ENCODE results near the gene ANKRD12. TPM values are rescaled to one million over a fixed set of nuclear protein-coding genes. Genes with fewer than 3 reads are reported as not detected.

Gene ANKRD12
- total RNA-seq, 1 experiment from 2014 or later = 43.4 TPM

DNA sequence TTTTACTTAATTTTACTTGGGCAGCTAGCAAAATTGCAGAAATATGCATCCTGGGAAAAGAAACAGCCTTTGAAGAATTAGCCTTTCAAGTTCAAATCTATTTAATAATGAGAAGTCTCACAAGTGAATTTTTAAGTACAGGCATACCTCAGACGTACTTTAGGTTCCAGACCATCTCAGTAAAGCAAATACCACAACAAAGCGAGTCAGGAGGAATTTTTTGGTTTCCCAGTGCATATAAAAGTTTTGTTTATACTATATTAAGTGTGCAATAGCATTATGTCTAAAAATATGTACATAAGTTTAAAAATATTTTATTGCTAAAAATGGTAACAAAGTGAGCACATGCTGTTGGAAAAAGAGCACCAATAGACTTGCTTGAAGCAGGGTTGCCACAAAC lies 147.2 kb downstream of the ANKRD12 start:
- no peak for TF ChIP-seq TEAD4 (CRISPR knock-in tag; IDR thresholded peaks at IDR 0.05)
- TF ChIP-seq, protein P1, sequence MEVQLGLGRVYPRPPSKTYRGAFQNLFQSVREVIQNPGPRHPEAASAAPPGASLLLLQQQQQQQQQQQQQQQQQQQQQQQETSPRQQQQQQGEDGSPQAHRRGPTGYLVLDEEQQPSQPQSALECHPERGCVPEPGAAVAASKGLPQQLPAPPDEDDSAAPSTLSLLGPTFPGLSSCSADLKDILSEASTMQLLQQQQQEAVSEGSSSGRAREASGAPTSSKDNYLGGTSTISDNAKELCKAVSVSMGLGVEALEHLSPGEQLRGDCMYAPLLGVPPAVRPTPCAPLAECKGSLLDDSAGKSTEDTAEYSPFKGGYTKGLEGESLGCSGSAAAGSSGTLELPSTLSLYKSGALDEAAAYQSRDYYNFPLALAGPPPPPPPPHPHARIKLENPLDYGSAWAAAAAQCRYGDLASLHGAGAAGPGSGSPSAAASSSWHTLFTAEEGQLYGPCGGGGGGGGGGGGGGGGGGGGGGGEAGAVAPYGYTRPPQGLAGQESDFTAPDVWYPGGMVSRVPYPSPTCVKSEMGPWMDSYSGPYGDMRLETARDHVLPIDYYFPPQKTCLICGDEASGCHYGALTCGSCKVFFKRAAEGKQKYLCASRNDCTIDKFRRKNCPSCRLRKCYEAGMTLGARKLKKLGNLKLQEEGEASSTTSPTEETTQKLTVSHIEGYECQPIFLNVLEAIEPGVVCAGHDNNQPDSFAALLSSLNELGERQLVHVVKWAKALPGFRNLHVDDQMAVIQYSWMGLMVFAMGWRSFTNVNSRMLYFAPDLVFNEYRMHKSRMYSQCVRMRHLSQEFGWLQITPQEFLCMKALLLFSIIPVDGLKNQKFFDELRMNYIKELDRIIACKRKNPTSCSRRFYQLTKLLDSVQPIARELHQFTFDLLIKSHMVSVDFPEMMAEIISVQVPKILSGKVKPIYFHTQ (CRISPR knock-in tag; IDR thresholded peaks at IDR 0.05) = no peak
- no peak for TF ChIP-seq ESRRA (CRISPR knock-in tag; IDR thresholded peaks at IDR 0.05; ENCODE audit: borderline replicate concordance)
- TF ChIP-seq, protein P2, sequence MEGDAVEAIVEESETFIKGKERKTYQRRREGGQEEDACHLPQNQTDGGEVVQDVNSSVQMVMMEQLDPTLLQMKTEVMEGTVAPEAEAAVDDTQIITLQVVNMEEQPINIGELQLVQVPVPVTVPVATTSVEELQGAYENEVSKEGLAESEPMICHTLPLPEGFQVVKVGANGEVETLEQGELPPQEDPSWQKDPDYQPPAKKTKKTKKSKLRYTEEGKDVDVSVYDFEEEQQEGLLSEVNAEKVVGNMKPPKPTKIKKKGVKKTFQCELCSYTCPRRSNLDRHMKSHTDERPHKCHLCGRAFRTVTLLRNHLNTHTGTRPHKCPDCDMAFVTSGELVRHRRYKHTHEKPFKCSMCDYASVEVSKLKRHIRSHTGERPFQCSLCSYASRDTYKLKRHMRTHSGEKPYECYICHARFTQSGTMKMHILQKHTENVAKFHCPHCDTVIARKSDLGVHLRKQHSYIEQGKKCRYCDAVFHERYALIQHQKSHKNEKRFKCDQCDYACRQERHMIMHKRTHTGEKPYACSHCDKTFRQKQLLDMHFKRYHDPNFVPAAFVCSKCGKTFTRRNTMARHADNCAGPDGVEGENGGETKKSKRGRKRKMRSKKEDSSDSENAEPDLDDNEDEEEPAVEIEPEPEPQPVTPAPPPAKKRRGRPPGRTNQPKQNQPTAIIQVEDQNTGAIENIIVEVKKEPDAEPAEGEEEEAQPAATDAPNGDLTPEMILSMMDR (IDR thresholded peaks at IDR 0.05) = no peak
- TF ChIP-seq, protein P3, sequence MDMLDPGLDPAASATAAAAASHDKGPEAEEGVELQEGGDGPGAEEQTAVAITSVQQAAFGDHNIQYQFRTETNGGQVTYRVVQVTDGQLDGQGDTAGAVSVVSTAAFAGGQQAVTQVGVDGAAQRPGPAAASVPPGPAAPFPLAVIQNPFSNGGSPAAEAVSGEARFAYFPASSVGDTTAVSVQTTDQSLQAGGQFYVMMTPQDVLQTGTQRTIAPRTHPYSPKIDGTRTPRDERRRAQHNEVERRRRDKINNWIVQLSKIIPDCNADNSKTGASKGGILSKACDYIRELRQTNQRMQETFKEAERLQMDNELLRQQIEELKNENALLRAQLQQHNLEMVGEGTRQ (CRISPR knock-in tag; IDR thresholded peaks at IDR 0.05) = no peak
- TF ChIP-seq, protein P4, sequence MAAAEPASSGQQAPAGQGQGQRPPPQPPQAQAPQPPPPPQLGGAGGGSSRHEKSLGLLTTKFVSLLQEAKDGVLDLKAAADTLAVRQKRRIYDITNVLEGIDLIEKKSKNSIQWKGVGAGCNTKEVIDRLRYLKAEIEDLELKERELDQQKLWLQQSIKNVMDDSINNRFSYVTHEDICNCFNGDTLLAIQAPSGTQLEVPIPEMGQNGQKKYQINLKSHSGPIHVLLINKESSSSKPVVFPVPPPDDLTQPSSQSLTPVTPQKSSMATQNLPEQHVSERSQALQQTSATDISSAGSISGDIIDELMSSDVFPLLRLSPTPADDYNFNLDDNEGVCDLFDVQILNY (CRISPR knock-in tag; IDR thresholded peaks at IDR 0.05) = no peak
- TF ChIP-seq ZNF219 (CRISPR knock-in tag; IDR thresholded peaks at IDR 0.05; ENCODE audit: borderline replicate concordance) = no peak
- TF ChIP-seq, protein P5, sequence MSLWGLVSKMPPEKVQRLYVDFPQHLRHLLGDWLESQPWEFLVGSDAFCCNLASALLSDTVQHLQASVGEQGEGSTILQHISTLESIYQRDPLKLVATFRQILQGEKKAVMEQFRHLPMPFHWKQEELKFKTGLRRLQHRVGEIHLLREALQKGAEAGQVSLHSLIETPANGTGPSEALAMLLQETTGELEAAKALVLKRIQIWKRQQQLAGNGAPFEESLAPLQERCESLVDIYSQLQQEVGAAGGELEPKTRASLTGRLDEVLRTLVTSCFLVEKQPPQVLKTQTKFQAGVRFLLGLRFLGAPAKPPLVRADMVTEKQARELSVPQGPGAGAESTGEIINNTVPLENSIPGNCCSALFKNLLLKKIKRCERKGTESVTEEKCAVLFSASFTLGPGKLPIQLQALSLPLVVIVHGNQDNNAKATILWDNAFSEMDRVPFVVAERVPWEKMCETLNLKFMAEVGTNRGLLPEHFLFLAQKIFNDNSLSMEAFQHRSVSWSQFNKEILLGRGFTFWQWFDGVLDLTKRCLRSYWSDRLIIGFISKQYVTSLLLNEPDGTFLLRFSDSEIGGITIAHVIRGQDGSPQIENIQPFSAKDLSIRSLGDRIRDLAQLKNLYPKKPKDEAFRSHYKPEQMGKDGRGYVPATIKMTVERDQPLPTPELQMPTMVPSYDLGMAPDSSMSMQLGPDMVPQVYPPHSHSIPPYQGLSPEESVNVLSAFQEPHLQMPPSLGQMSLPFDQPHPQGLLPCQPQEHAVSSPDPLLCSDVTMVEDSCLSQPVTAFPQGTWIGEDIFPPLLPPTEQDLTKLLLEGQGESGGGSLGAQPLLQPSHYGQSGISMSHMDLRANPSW (CRISPR knock-in tag; conservative IDR thresholded peaks at IDR 0.05; ENCODE audit: low read depth) = no peak
- TF ChIP-seq PRRX2 (CRISPR knock-in tag; IDR thresholded peaks at IDR 0.05) = no peak
- TF ChIP-seq, protein P6, sequence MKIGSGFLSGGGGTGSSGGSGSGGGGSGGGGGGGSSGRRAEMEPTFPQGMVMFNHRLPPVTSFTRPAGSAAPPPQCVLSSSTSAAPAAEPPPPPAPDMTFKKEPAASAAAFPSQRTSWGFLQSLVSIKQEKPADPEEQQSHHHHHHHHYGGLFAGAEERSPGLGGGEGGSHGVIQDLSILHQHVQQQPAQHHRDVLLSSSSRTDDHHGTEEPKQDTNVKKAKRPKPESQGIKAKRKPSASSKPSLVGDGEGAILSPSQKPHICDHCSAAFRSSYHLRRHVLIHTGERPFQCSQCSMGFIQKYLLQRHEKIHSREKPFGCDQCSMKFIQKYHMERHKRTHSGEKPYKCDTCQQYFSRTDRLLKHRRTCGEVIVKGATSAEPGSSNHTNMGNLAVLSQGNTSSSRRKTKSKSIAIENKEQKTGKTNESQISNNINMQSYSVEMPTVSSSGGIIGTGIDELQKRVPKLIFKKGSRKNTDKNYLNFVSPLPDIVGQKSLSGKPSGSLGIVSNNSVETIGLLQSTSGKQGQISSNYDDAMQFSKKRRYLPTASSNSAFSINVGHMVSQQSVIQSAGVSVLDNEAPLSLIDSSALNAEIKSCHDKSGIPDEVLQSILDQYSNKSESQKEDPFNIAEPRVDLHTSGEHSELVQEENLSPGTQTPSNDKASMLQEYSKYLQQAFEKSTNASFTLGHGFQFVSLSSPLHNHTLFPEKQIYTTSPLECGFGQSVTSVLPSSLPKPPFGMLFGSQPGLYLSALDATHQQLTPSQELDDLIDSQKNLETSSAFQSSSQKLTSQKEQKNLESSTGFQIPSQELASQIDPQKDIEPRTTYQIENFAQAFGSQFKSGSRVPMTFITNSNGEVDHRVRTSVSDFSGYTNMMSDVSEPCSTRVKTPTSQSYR (CRISPR knock-in tag; IDR thresholded peaks at IDR 0.05) = no peak
- no peak for TF ChIP-seq CBFB (CRISPR knock-in tag; IDR thresholded peaks at IDR 0.05; ENCODE audit: low read depth)
- TF ChIP-seq, protein P7, sequence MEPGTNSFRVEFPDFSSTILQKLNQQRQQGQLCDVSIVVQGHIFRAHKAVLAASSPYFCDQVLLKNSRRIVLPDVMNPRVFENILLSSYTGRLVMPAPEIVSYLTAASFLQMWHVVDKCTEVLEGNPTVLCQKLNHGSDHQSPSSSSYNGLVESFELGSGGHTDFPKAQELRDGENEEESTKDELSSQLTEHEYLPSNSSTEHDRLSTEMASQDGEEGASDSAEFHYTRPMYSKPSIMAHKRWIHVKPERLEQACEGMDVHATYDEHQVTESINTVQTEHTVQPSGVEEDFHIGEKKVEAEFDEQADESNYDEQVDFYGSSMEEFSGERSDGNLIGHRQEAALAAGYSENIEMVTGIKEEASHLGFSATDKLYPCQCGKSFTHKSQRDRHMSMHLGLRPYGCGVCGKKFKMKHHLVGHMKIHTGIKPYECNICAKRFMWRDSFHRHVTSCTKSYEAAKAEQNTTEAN (CRISPR knock-in tag; IDR thresholded peaks at IDR 0.05) = no peak
- TF ChIP-seq NFYB (CRISPR knock-in tag; conservative IDR thresholded peaks at IDR 0.05; ENCODE audit: low read depth) = no peak
- TF ChIP-seq, protein P8, sequence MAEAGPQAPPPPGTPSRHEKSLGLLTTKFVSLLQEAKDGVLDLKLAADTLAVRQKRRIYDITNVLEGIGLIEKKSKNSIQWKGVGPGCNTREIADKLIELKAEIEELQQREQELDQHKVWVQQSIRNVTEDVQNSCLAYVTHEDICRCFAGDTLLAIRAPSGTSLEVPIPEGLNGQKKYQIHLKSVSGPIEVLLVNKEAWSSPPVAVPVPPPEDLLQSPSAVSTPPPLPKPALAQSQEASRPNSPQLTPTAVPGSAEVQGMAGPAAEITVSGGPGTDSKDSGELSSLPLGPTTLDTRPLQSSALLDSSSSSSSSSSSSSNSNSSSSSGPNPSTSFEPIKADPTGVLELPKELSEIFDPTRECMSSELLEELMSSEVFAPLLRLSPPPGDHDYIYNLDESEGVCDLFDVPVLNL (CRISPR knock-in tag; IDR thresholded peaks at IDR 0.05; ENCODE audit: borderline replicate concordance, low read depth) = no peak
- H3K4me3 Mint-ChIP-seq = no peak overlapping the region
- peaks cover 7% of the 10 kb centered on the region for H3K4me1 Mint-ChIP-seq
- no peak for DNase-seq (ENCODE audit: low spot score)
- H3K27me3 Mint-ChIP-seq (ENCODE audit: low read depth) = no peaks in the 10 kb centered on the region
- H3K36me3 Mint-ChIP-seq = peaks cover 12% of the 10 kb centered on the region
- POLR2A ChIA-PET = no interaction called here
- no peak for ATAC-seq
- CTCF ChIA-PET = interaction anchor here (0.6 kb wide), 1 partner anchor 42 kb away, joined by 4 read pairs; no protein-coding TSS in a partner anchor
- H3K9me3 Mint-ChIP-seq = peaks cover 9% of the 10 kb centered on the region
- no peak overlapping the region for H3K27ac Mint-ChIP-seq
